Keratinocyte (primary cell): ENCODE data around the gene TMEM221. TPM values are rescaled to one million over a fixed set of nuclear protein-coding genes. Genes with fewer than 3 reads are reported as not detected.
A peak's percentile ranks its signal among the peaks of the same experiment; 100 is the strongest.

Source experiments
- DNase-seq: peaks from one replicate; pipeline ENCODE4 v3.0.0-alpha.2; 2011; ENCODE audit warnings: low read depth, missing footprints, low spot score
- FAIRE-seq: peaks from 2 replicates; lab custom pipeline; 2011; peaks lifted over from hg19 to GRCh38; lab: Jason Lieb, UNC
- H2AFZ ChIP-seq: 2 replicates; pipeline ENCODE4 v1.6.0; 2012; ENCODE audit warnings: low read length, control low read depth, inconsistent platforms; ENCODE audit not compliant: control insufficient read depth
- H3K27ac ChIP-seq: 2 replicates; pipeline ENCODE4 v1.5.1; 2011; ENCODE audit warnings: low read length; ENCODE audit not compliant: control insufficient read depth, insufficient read depth
- H3K27me3 ChIP-seq: 3 replicates; pipeline ENCODE4 v1.6.0; 2011; ENCODE audit warnings: low read length; ENCODE audit not compliant: control insufficient read depth, insufficient read depth; ENCODE audit errors: extremely low read depth
- H3K36me3 ChIP-seq, 2 experiments: 2 replicates in 1 of 2; 3 replicates in 1 of 2; pipeline ENCODE4 v1.5.1; 2011; ENCODE audit warnings: low read length in 2 of 2, mild to moderate bottlenecking in 1 of 2; ENCODE audit not compliant: control insufficient read depth in 2 of 2, insufficient read depth in 2 of 2; ENCODE audit errors: extremely low read depth in 1 of 2
- H3K4me1 ChIP-seq: 3 replicates; pipeline ENCODE4 v1.5.1; 2011; ENCODE audit warnings: low read length; ENCODE audit not compliant: control insufficient read depth, insufficient read depth; ENCODE audit errors: extremely low read depth
- H3K4me2 ChIP-seq: 3 replicates; pipeline ENCODE4 v1.6.0; 2011; ENCODE audit warnings: low read depth, low read length; ENCODE audit not compliant: control insufficient read depth, insufficient read depth; ENCODE audit errors: extremely low read depth
- H3K4me3 ChIP-seq, 3 experiments: fragments of 200-600 bp in 1 of 3; sonication (generic) in 1 of 3; 2 replicates in 2 of 3; 3 replicates in 1 of 3; pipeline ENCODE4 v1.5.1; 2011 to 2016; ENCODE audit warnings: low read length in 3 of 3, mild to moderate bottlenecking in 3 of 3, control low read depth in 2 of 3, inconsistent platforms in 1 of 3, low read depth in 1 of 3, mixed read lengths in 1 of 3, mixed run types in 1 of 3, moderate library complexity in 1 of 3; ENCODE audit not compliant: control insufficient read depth in 2 of 3, insufficient read depth in 2 of 3; ENCODE audit errors: extremely low read depth in 1 of 3
- H3K79me2 ChIP-seq: 2 replicates; pipeline ENCODE4 v1.6.0; 2012; ENCODE audit warnings: low read length; ENCODE audit not compliant: control insufficient read depth, insufficient read depth
- H3K9ac ChIP-seq: 3 replicates; pipeline ENCODE4 v1.6.0; 2011; ENCODE audit warnings: low read length; ENCODE audit not compliant: control insufficient read depth, insufficient read depth; ENCODE audit errors: extremely low read depth
- H3K9me1 ChIP-seq: 3 replicates; pipeline ENCODE4 v1.6.0; 2011; ENCODE audit warnings: low read length; ENCODE audit not compliant: control insufficient read depth, insufficient read depth; ENCODE audit errors: extremely low read depth
- H3K9me3 ChIP-seq: 2 replicates; pipeline ENCODE4 v1.5.1; 2012; ENCODE audit warnings: low read depth, low read length; ENCODE audit not compliant: control insufficient read depth
- H4K20me1 ChIP-seq: 3 replicates; pipeline ENCODE4 v1.6.0; 2011; ENCODE audit warnings: low read length; ENCODE audit not compliant: control insufficient read depth, insufficient read depth; ENCODE audit errors: extremely low read depth
- CTCF ChIP-seq, 3 experiments: IDR thresholded peaks in 1 of 3; conservative IDR thresholded peaks in 1 of 3; optimal IDR thresholded peaks in 1 of 3; 2 replicates in 2 of 3; 3 replicates in 1 of 3; pipeline versions ENCODE3 to v1.5.1; 2011; ENCODE audit warnings: low read length in 3 of 3, mild to moderate bottlenecking in 3 of 3, moderate library complexity in 2 of 3, control low read depth in 1 of 3, inconsistent platforms in 1 of 3; ENCODE audit not compliant: insufficient read depth in 2 of 3; ENCODE audit errors: extremely low read depth in 1 of 3
- EZH2 ChIP-seq: IDR thresholded peaks from one replicate; pipeline ENCODE4 v1.6.1; 2012; ENCODE audit warnings: inconsistent platforms, mild to moderate bottlenecking, low read length, moderate library complexity
- dilution Hi-C: fragments of 300-500 bp; cut with MboI; formaldehyde crosslinking; loops from one replicate; pipeline ENCODE4 v1.7.0; 2020; ENCODE audit warnings: low sequenced_read_pairs; ENCODE audit not compliant: extremely low pct_ligation_motif_present
- polyA plus RNA-seq, 5 experiments: library from polyadenylated mRNA; depleted of rRNA in 3 of 5; stranded (reverse) in 3 of 5; stranded (forward) in 1 of 5; unstranded in 1 of 5; fragments of >200 nt; gene quantifications; 1 replicate in 1 of 5; 2 replicates in 3 of 5; 3 replicates in 1 of 5; pipeline versions ENCODE4 v1.2.1 to v1.2.3, GENCODE V29; 2011 to 2012; ENCODE audit warnings: missing spikeins in 2 of 5, low read depth in 1 of 5, low replicate concordance in 1 of 5

Gene TMEM221
- polyA plus RNA-seq, 1 donor (not counting 4 experiments of a cell fraction or from before 2014, with no cell fraction given), result 0.04 TPM

- dilution Hi-C loops, result no loop called here
Observed at GRCh38 chr19:17460372-17461230, 12.1 kb upstream of the TMEM221 start, which contains the start of gene NXNL1. TSS of gene NXNL1 (minus strand) at chr19:17460926. CDS start at chr19:17460869, 57 bp downstream.

GRCh38 chr19:17458970-17459369 is 10.5 kb upstream of the TMEM221 start:
- H3K4me3 ChIP-seq, result no peak overlapping the region
- DNase-seq (no peak), FAIRE-seq (no peak)
- no peaks in the 10 kb centered on the region for H3K36me3 ChIP-seq
- dilution Hi-C loops, result no loop called here
- H3K4me2 ChIP-seq, result no peak overlapping the region
- no peak overlapping the region for H3K27ac ChIP-seq
- H3K4me1 ChIP-seq, result no peaks in the 10 kb centered on the region
- H3K27me3 ChIP-seq, result peaks cover 18% of the 10 kb centered on the region
- H3K9ac ChIP-seq, result no peak overlapping the region
- no peaks in the 10 kb centered on the region for H3K9me3 ChIP-seq
- no peaks in the 10 kb centered on the region for H3K9me1 ChIP-seq
- no peaks in the 10 kb centered on the region for H3K79me2 ChIP-seq
- peak overlapping the region; percentile 10 for H2AFZ ChIP-seq
- H4K20me1 ChIP-seq, result no peaks in the 10 kb centered on the region
- TF ChIP-seq EZH2, result no peak
- no peak for TF ChIP-seq CTCF (optimal IDR thresholded peaks at IDR 0.05 in 1 of 3, IDR thresholded peaks at IDR 0.05 in 1 of 3, conservative IDR thresholded peaks at IDR 0.05 in 1 of 3; ENCODE audit: extremely low read depth in 1 of 3, insufficient read depth in 2 of 3, low read length in 3 of 3)

More at GRCh38 chr19:17460372-17461230, 12.1 kb upstream of the TMEM221 start, which contains the start of gene NXNL1:
- no peaks in the 10 kb centered on the region for H3K9me1 ChIP-seq
- H2AFZ ChIP-seq, result no peak within 1 kb of the TSS
- DNase-seq (no peak), FAIRE-seq (no peak)
- H3K9ac ChIP-seq, result no peak within 1 kb of the TSS
- no peaks in the 10 kb centered on the region for H3K36me3 ChIP-seq
- TF ChIP-seq EZH2 (no peak), CTCF (optimal IDR thresholded peaks at IDR 0.05 in 1 of 3, IDR thresholded peaks at IDR 0.05 in 1 of 3, conservative IDR thresholded peaks at IDR 0.05 in 1 of 3; ENCODE audit: extremely low read depth in 1 of 3, insufficient read depth in 2 of 3, low read length in 3 of 3) (no peak)
- H3K4me3 ChIP-seq, result no peak within 1 kb of the TSS
- no peaks in the 10 kb centered on the region for H3K9me3 ChIP-seq
- no peaks in the 10 kb centered on the region for H4K20me1 ChIP-seq
- H3K4me1 ChIP-seq, result no peaks in the 10 kb centered on the region
- H3K27me3 ChIP-seq, result peaks cover 7% of the 10 kb centered on the region
- H3K4me2 ChIP-seq, result no peak within 1 kb of the TSS
- H3K79me2 ChIP-seq, result no peaks in the 10 kb centered on the region
- H3K27ac ChIP-seq, result no peak within 1 kb of the TSS
